COLO668 (cell line): Measurements from ENCODE around the gene SBSN.

ENCODE experiments used
- DNase-seq: peaks from one replicate; lab custom pipeline; 2025; ENCODE audit not compliant: unreplicated experiment; lab: John Stamatoyannopoulos, UW

Gene SBSN

GRCh38 chr19:35533822-35534392 is 5.8 kb upstream of the SBSN start:
- DNase-seq, result peak; percentile 25

GRCh38 chr19:35533201-35533821 is 5.2 kb upstream of the SBSN start, which contains the start of gene GAPDHS:
Gene GAPDHS, plus strand, starts transcription at chr19:35533456. Its CDS starts 72 bp downstream, at chr19:35533528.
- no peak for DNase-seq

DNA sequence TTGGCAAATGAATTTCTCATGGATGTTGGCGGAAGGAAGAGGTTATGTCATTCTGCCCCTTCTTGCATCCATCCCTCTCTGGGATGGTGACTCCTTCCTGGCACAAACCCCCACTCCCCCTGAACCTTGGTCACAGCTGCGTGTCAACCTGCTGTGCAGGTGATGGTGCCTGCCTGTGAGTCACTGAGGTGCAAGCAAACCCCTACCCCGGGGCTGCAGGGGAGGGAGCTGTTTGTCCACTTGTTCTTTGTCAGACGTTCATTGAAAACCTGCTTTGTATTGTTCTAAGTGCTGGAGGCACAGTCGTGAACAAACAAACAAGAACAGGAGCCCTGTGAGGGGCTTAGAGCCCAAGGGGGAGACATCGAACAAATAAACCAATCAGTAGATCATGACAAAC is 3.2 kb upstream of the SBSN start:
- DNase-seq, result peak; percentile 83

DNA sequence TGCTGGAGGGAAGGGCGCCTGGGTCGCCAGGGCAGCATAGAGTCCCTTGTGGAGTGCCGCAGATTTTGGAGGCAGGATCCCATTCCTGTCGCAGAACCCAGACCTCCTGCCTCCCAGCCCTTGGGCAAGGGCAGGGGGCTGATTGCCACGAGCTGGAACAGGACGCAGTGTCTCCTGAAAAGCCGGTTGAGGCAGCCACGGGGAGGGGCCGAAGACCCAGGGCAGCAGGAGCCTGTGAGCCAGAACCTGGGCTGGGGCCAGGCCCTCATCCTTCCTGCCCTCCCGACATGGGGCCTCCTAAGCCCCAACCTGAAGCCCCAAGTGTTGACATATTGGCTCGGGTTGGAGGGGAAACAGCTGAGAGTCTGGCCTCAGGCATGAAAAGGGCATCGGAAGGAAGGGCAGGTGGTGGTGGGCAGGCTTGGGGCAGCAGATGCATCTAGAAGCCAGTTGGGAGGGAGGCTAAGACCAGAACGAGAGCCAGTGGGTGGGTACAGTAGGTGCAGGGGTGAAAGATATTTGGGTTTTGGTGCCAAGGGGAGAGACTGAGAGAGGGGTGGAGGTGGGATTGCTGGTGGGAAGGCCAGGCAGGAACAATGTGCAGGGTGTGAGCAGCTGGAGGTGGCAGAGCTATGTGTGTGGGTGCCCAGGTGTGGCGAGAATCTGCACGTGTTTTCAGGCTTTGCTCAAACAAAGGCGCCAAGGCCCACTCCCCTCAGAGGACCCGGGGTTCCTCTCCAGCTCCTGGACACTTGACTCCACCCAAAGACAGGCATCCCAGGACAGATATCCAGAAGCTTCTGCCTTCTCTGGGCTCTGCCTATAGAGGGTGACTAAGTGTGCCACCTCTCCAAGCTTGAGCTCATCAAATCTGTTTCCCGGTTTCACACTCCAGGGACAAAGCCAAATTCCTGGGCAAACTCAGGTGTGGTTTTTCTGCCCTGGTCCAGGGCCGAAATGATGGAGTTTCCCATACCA is 1.4 kb upstream of the SBSN start:
- peak; percentile 41 for DNase-seq

- no peak for DNase-seq
Observed at GRCh38 chr19:35525873-35526272, 2.2 kb downstream of the SBSN start.

GRCh38 chr19:35524181-35524837 is 3.8 kb downstream of the SBSN start:
- no peak for DNase-seq

DNA sequence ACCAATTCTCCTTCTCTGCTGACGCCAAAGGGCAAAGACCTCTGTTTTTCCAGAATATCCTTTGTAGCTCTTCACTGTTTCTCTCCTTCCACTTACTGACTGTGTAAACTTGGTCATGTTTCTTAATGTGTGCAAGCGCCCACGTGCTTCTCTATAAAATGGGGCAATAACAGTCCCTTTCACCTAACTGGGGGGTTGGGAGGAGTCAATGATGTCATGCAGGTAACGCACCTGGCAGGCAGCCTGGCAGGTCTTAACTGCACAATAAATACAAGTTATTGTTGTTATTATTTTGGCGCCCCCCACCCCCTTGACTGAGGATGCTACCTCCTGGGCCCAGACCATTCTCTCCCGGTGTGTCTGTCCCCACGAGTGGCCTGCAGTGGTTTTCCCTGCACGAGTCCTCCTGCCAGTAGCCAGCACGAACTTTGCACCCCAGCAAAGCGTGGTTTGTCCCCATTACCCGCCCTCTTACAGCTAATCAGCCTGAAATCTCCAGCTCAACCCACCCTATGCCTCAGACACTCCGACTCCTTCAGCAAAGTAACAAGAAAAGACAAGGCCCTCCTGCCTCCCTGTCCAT is 5.3 kb downstream of the SBSN start:
- no peak for DNase-seq

- DNase-seq, result peak; percentile 10
Observed at GRCh38 chr19:35521124-35521743, 6.9 kb downstream of the SBSN start.

GRCh38 chr19:35519291-35519690 is 8.8 kb downstream of the SBSN start:
- no peak for DNase-seq

GRCh38 chr19:35518313-35518712 is 9.8 kb downstream of the SBSN start:
- DNase-seq, result no peak

GRCh38 chr19:35517342-35517741 is 10.8 kb downstream of the SBSN start:
- DNase-seq, result no peak

GRCh38 chr19:35516310-35516709 is 11.8 kb downstream of the SBSN start:
- no peak for DNase-seq

GRCh38 chr19:35514282-35514809 is 13.8 kb downstream of the SBSN start:
- DNase-seq, result peak; percentile 23

- DNase-seq, result peak; percentile 23
Observed at GRCh38 chr19:35513628-35514281, 14.4 kb downstream of the SBSN start, which contains the start of gene DMKN. Gene DMKN, minus strand, starts transcription at chr19:35513649. Its CDS starts 174 bp downstream, at chr19:35513475.

DNA sequence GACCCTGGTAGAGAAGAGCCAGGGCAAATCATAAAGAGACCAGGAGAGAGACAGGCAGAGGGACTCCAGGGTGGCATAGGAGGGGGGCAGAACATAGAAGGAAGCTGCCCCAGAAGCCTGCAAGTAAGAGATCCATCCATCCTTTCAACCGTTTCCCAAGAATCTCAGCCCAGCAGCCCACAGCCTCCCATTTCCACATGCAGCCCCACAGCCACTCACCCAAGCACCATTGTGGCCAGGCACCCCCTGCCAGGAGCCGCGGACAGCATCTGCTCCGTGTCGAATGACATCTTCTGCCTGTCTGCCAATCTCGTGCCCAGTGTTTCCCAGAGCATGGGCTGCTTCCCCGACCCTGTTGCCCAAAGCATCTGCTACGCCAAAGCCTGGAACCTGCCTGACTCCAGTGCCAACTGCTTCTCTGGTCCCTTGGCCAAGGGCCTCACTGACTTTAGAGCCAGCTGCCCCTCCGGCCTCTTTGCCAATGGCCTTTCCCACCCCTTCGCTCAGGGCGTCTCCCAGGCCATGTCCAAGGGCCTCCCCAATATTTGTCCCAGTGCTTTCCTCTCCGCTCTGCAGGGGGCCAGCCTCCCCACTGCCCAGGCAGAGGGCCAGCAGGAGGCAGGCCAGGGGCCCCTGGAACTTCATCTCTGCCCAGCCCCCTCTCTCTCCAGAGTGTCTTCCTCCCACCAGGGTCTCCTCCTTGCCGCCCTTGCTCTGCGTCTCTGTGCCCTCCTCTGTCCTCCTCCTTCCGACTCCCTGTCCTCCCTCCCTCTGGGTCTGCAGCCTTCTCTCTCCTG is 15.1 kb downstream of the SBSN start:
- DNase-seq, result no peak

- DNase-seq, result no peak
Observed at GRCh38 chr19:35511337-35511736, 16.8 kb downstream of the SBSN start.

GRCh38 chr19:35510626-35510964 is 17.5 kb downstream of the SBSN start:
- no peak for DNase-seq

DNA sequence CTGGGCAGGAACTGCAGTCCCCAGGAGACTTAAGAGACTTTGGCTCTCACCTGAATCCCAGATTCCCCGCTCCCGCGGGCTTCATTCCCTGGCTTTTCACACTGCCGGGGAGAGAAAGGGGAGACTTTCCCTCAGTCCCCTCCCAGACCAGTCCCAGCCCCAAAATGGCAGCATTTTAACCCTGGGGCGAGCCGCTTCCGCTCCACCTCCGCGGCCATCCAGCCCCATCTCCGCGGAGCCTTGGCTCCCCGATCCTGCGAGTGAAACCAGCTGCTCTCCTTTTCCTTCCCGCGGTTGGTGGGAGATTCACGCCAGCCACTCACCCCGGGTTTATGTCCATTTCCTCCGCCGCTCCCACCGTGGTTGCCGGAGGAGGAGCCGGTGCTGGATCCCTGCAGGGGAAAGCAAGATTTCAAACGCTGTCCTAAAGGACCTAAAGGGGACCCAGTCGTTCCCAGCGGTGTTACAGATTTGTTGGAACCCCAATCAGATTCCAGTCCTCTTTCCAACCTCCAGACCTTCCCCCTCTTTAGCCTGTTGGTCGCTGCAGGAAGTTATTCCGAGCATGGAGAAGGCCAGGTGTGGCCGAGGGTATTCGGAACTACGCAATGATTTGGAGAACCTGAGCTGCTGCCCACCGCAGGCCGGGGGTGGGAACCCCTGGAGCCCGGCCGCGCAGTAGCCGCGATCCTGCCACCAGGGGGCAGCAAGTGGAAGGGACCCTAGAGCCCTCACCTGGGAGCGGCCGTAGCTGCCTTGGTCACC is 18.1 kb downstream of the SBSN start:
- DNase-seq, result peak; percentile 89
